Rectal smooth muscle tissue (tissue), 1 donor: ENCODE data around the gene PITPNC1.
"Not testable (repeated sequence)": the region's sequence is repeated elsewhere in the genome, so short reads cannot be mapped to it uniquely, and the experiment has no call there.

ENCODE experiments used
- H3K27ac ChIP-seq: one replicate; pipeline ENCODE4 v1.7.0; 2013; ENCODE audit warnings: low read depth, low read length, inconsistent platforms
- H3K27me3 ChIP-seq: one replicate; pipeline ENCODE4 v1.7.0; 2013; ENCODE audit warnings: low read length; ENCODE audit not compliant: control insufficient read depth, insufficient read depth
- H3K36me3 ChIP-seq: one replicate; pipeline ENCODE4 v1.7.0; 2013; ENCODE audit warnings: low read length; ENCODE audit not compliant: control insufficient read depth, insufficient read depth
- H3K4me1 ChIP-seq: one replicate; pipeline ENCODE4 v1.7.0; 2013; ENCODE audit warnings: low read length; ENCODE audit not compliant: control insufficient read depth, insufficient read depth
- H3K4me3 ChIP-seq: one replicate; pipeline ENCODE4 v1.7.0; 2013; ENCODE audit warnings: low read length
- H3K9ac ChIP-seq: one replicate; pipeline ENCODE4 v1.7.0; 2013; ENCODE audit warnings: low read length

PITPNC1 gene

DNA sequence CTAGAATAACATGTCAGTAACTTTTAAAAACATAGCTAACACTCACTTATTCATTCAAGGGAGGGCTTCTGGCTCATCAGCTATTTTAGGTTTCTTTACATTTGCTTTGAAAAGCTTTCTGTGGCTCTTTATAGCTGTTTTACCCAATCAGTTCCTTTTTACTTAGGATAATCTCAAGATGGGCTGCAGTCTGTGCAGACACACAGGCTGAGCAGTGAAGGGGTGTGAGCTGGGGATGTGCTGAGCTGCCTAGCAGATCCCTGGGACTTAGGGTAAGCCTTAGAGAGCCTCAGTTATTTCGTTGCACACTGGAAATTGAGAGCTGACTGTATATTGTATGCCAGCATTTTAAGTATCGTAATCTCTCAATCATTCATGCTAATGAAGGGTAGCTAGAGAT lies 310.4 kb downstream of the PITPNC1 start:
- H3K4me3 ChIP-seq = no peak overlapping the region

DNA sequence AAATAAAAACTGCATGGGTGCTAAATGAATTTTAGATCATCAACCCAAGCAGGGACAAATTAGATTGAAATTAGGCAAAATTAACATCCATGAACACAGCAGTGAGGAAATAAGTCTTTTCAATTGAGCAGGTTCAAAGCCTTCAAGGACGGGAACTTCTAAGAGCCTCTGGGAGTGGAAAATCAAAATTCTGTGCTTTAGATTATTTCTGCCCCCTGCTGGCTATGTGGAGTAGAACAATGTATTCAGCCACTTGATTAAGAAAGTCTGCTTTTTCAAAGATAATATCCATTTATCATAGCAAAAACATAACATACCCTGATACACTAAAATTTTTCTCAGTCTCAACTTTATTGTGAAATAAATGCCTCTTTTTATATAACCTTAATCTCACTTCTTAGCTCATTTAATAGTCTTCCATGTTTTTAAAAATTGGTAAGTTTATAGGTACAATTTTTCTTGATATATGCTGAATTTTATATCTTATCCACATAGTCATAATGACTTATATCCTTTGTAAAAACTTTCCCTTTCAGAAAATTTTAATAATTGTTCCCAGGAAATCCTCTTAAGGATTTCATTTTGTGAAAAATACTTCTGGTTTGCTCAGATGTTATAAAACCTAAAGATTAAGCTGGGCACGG lies 312.6 kb downstream of the PITPNC1 start:
- Histone ChIP-seq H3K27ac (no peak overlapping the region), H3K36me3 (no peaks in the 10 kb centered on the region), H3K9ac (no peak overlapping the region), H3K27me3 (no peaks in the 10 kb centered on the region), H3K4me3 (no peak overlapping the region), H3K4me1 (no peaks in the 10 kb centered on the region)

More for the DNA sequence above, 310.4 kb downstream of the PITPNC1 start:
- Histone ChIP-seq H3K36me3 (no peaks in the 10 kb centered on the region), H3K27ac (no peak overlapping the region), H3K27me3 (no peaks in the 10 kb centered on the region), H3K9ac (no peak overlapping the region), H3K4me1 (no peaks in the 10 kb centered on the region)

- no peaks in the 10 kb centered on the region for H3K36me3 ChIP-seq
- no peaks in the 10 kb centered on the region for H3K27me3 ChIP-seq
- H3K4me3 ChIP-seq = no peak overlapping the region
- no peak overlapping the region for H3K27ac ChIP-seq
- H3K9ac ChIP-seq = no peak overlapping the region
- no peaks in the 10 kb centered on the region for H3K4me1 ChIP-seq
These were observed 316.7 kb downstream of the PITPNC1 start for GRCh38 chr17:67693811-67694210.

DNA sequence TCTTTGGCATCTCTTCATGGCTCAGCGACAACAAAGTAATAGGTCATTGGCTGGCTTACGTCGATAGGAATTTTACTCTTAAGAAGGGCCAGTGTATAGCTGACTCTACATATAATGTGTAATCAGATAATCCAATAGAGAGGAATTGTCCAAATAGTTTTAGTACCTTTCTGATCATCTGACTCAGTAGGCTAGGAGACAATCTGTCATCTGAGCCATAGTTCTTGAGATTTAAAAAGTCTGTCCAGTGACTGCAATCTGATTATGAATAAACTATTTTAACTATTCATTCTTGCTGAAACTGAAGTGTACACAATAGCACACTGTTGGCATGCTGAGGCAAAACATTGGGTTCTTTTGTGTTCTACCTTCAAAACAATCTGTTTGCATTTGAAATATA lies 319.3 kb downstream of the PITPNC1 start:
- H3K36me3 ChIP-seq = no peaks in the 10 kb centered on the region
- no peak overlapping the region for H3K4me3 ChIP-seq
- no peak overlapping the region for H3K27ac ChIP-seq
- H3K4me1 ChIP-seq = no peaks in the 10 kb centered on the region
- no peak overlapping the region for H3K9ac ChIP-seq
- H3K27me3 ChIP-seq = no peaks in the 10 kb centered on the region

DNA sequence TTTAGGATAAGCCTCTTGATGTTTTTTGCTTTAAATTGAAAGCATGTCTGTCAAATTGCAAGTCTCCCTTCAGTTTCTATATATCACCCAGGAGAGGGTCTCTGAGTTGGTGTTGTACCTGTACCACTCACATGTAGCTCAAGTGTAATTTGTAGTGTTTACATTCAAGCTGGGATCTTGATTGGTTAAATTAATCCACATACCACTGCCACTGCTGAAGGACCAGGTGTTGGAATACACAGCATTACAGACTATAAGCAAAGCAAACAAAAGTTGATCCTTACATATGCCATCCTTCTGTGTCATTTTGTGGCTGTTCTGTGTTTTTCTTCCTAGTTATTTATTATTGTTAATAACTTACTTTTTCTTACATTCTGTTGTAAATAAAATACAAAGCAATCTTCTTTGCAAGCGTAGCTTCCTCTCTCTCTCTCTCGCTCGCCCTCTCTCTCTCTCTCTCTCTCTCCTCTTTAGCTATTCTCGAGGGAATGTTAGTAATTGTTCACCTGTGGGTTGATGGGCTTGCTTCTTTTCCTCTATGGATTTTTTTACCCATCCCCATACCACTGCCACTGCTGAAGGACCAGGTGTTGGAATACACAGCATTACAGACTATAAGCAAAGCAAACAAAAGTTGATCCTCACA lies 319.9 kb downstream of the PITPNC1 start:
- H3K36me3 ChIP-seq = no peaks in the 10 kb centered on the region
- no peaks in the 10 kb centered on the region for H3K4me1 ChIP-seq
- H3K27ac ChIP-seq = no peak overlapping the region
- H3K27me3 ChIP-seq = no peaks in the 10 kb centered on the region
- H3K9ac ChIP-seq = no peak overlapping the region
- H3K4me3 ChIP-seq = no peak overlapping the region

GRCh38 chr17:67700037-67700724 lies 323.1 kb downstream of the PITPNC1 start:
- H3K9ac ChIP-seq = no peak overlapping the region
- no peaks in the 10 kb centered on the region for H3K27me3 ChIP-seq
- H3K4me3 ChIP-seq = no peak overlapping the region
- no peaks in the 10 kb centered on the region for H3K36me3 ChIP-seq
- no peak overlapping the region for H3K27ac ChIP-seq
- no peaks in the 10 kb centered on the region for H3K4me1 ChIP-seq

- no peaks in the 10 kb centered on the region for H3K27me3 ChIP-seq
- H3K4me3 ChIP-seq = no peak overlapping the region
- no peaks in the 10 kb centered on the region for H3K36me3 ChIP-seq
- no peak overlapping the region for H3K9ac ChIP-seq
- H3K27ac ChIP-seq = no peak overlapping the region
- no peaks in the 10 kb centered on the region for H3K4me1 ChIP-seq
These were observed 323.6 kb downstream of the PITPNC1 start for GRCh38 chr17:67700725-67701119.

- not testable (repeated sequence) for H3K9ac ChIP-seq, H3K4me3 ChIP-seq, H3K36me3 ChIP-seq, H3K4me1 ChIP-seq, H3K27me3 ChIP-seq, H3K27ac ChIP-seq
These were observed 325.8 kb downstream of the PITPNC1 start for GRCh38 chr17:67702861-67703260.

DNA sequence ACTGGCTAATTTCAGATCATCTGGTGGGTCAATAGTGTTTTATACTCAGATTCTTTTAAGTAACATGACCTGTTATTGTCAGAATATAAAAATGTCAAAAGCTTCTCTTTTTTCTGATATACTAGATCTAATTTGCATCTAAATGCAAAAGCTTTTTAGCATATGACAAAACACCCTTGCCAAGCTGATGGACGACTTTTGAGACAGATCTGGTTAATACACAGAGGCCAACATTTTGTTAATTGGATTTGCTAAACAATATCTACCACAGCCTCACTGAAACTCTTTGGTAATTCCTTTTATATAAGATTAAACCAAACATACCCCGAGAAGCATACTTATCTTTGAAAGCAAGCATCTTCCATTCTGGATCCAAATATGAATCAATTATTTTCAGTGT lies 330.4 kb downstream of the PITPNC1 start:
- no peak overlapping the region for H3K9ac ChIP-seq
- no peak overlapping the region for H3K27ac ChIP-seq
- H3K27me3 ChIP-seq = no peaks in the 10 kb centered on the region
- H3K4me1 ChIP-seq = no peaks in the 10 kb centered on the region
- no peaks in the 10 kb centered on the region for H3K36me3 ChIP-seq
- no peak overlapping the region for H3K4me3 ChIP-seq

DNA sequence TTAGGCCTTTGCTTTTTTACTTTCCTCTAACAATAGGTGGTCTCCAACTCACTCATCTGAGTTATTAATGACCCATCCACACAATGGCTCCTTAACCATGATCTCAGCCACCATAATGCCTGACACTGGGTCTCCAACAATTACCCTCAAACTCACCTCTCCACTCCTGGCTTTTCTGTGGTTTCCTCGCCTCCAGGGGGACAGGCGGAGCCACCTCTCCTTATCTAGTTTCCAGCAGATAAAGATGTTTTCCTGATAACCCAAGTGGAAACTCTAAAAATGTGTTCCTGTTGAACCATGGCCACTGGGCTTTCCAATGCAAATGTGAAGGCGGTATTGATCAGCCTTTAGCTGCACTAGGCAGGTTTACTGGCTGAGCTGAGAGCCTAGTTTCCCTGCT lies 331.3 kb downstream of the PITPNC1 start:
- Histone ChIP-seq H3K36me3 (no peaks in the 10 kb centered on the region), H3K9ac (no peak overlapping the region), H3K4me3 (no peak overlapping the region), H3K27ac (no peak overlapping the region), H3K27me3 (no peaks in the 10 kb centered on the region), H3K4me1 (no peaks in the 10 kb centered on the region)

- no peak overlapping the region for H3K27ac ChIP-seq
- no peaks in the 10 kb centered on the region for H3K27me3 ChIP-seq
- H3K4me3 ChIP-seq = no peak overlapping the region
- no peaks in the 10 kb centered on the region for H3K36me3 ChIP-seq
- H3K9ac ChIP-seq = no peak overlapping the region
- no peaks in the 10 kb centered on the region for H3K4me1 ChIP-seq
These were observed 334.8 kb downstream of the PITPNC1 start for GRCh38 chr17:67711916-67712315.

GRCh38 chr17:67712375-67712774 lies 335.3 kb downstream of the PITPNC1 start:
- Histone ChIP-seq H3K27me3 (no peaks in the 10 kb centered on the region), H3K27ac (no peak overlapping the region), H3K4me3 (no peak overlapping the region), H3K4me1 (no peaks in the 10 kb centered on the region), H3K36me3 (no peaks in the 10 kb centered on the region), H3K9ac (no peak overlapping the region)

GRCh38 chr17:67713169-67713568 lies 336.1 kb downstream of the PITPNC1 start:
- H3K27me3 ChIP-seq = no peaks in the 10 kb centered on the region
- no peak overlapping the region for H3K4me3 ChIP-seq
- H3K4me1 ChIP-seq = no peaks in the 10 kb centered on the region
- H3K9ac ChIP-seq = no peak overlapping the region
- H3K27ac ChIP-seq = no peak overlapping the region
- no peaks in the 10 kb centered on the region for H3K36me3 ChIP-seq
